Cortex of kidney (tissue), 1 donor: ENCODE results near the gene TMTC3.
"Not testable (repeated sequence)": the region's sequence is repeated elsewhere in the genome, so short reads cannot be mapped to it uniquely, and the experiment has no call there.

Source experiments
- DNase-seq: peaks from one replicate; lab custom pipeline; 2025; lab: John Stamatoyannopoulos, UW

TMTC3 gene

DNA sequence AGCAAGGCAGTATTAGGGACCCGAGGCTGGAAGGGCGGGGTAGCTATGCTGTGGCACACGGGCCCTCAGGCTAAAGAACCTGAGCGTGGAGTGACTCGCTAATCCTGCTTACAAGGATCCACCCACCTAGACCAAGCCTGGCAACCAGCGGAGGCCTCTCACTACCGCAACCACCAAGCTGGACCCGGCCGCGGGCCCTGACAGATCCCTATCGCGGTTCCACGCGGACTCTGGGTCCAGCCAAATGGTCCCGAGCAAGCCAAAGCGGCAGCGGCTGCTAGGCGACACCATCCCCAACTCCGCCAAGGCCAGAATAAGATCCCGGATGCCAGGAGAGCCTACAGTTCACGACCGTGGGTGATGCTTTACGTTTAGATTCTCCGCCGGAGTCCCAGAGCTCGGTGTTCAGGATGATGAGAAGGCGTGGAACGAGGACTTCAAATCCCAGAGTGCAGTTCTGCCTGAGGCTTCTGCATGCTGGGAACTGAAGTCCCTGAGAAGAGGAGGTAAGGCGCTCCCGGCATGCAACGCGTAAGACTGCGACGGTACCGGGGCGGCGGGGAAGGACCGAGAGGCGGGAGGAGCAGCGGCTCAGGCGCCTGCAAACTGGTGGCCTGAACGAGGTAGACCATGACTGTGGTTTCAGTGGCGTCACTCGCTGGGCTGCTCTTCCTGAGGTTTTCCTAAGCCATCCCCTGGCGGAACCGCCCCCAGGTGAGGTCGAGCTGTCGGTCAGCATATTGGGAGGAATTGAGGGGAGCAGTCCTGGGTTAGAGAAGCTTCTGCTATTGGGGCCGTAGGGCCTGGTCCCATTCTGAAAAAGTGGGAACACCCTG, at the start of gene TMTC3, which contains the start of gene CEP290:
TSS of gene TMTC3 (plus strand) at position 534 of the 836 bp plus-strand sequence. CDS start 6,009 bp downstream, outside the sequence.
TSS of gene CEP290 (minus strand) at position 315 of the 836 bp plus-strand sequence. CDS start 781 bp downstream, outside the sequence.
- DNase-seq: peak; percentile 58

GRCh38 chr12:88092771-88093170, 49.3 kb upstream of the TMTC3 start:
- no peak for DNase-seq

DNA sequence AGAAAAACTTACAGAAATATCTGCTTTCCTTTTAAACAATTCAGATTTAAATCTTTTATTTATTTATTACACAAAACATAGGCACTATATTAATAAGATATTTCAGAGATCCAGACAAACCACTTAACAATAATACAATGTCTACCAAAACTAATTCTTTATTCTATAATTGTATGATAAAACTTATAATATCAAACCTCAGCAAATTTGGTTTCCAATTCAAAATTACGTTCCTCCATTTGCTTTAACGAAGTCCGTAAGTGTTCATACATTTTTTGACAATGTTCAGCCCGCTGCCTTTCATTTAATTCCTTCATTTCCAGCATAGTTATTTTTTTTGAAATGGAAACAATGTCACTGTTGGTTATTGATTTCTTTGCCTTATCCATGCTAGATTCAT, 48.5 kb upstream of the TMTC3 start:
- DNase-seq: no peak

GRCh38 chr12:88108021-88108420, 34.1 kb upstream of the TMTC3 start:
- no peak for DNase-seq

GRCh38 chr12:88111074-88111652, 30.9 kb upstream of the TMTC3 start:
- DNase-seq: no peak

DNA sequence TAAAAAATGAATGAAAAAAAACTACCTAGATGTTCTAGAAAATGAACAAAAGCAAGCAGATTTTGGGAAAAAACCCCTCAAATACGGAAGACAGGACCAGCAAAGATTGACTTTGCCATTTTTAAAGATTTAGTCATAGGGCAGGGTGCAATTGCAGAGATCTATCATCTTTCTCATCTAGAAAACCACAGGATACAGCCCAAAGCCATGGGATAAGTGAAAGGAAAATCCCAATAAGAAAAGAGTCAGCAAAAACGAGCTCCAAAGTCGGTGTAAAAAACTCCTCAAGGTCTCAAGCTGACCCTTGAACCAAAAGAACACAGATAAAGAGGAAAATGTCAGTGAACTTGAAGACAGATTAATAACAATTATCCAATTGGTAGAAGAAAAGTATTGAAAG, 28.2 kb upstream of the TMTC3 start:
- DNase-seq: no peak

DNA sequence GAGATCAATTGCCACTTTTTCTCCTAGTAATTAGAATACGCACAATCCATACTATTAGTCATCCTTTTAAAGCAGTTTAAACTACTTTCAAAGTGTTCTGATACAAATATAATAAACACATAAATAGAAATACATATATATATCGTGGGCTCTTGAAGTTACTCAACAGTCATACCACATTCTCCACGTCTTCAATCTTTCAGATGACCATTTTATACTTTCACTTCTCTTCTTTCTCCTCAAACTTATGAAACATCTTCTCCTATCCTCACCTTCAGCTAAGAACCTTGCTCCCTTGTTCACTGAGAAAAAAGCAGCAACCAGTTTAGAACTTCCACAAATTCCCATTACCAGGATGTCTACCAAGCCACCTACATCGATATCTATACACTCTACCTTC, 19.4 kb upstream of the TMTC3 start:
- no peak for DNase-seq

DNA sequence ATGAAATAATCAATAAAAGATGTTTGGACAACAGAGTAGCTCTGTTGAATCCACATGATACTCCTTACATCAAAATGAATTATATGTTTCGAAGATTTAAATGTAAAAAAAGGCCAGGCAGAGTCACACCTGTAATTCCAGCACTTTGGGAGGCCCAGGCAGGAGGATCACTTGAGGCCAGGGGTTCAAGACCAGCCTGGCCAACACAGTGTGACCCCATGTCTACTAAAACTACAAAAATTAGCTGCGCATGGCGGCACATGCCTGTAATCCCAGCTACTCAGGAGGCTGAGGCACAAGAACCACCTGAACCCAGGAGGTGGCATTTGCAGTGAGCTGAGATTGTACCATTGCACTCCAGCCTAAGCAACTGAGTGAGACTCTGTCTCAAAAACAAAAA, 15.0 kb upstream of the TMTC3 start:
- no peak for DNase-seq

- DNase-seq: no peak
These were observed 14.3 kb upstream of the TMTC3 start for GRCh38 chr12:88127855-88128254.

- DNase-seq: no peak
These were observed 9.7 kb upstream of the TMTC3 start for GRCh38 chr12:88132392-88132791.

GRCh38 chr12:88133181-88133580, 8.9 kb upstream of the TMTC3 start:
- DNase-seq: not testable (repeated sequence)

DNA sequence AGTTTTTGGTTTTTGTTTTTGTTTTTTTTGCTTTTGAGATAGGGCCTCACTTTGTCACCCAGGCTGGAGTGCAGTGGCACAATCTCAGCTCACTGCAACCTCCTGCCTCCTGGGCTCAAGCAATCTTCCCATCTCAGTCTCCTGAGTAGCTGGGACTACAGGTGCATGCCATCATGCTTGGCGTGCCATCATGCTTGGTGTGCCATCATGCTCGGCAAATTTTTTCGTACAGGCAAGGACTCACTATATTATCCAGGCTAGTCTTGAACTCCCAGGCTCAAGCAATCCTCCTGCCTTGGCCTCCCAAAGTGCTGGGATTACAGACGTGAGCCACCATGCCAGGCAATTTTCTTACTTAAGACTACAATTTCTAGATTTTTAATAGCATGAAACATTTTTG, 2.4 kb upstream of the TMTC3 start:
- not testable (repeated sequence) for DNase-seq

DNA sequence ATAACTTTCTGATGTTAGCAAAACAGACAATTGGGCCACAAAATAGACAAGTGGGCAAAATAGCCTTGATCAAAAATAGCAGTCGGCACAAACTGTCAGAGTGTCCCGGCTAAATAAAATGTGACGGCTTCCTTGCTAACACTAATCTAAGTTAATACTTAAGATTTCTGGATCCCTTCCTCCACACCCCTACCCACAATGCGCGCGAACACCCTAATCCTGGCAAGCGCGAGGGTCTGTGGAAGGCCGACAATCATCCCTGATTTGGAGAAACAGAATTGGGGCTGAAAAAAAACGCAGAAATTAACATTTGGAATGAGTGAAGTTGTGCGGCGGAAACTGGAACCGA, 708 bp upstream of the TMTC3 start:
- no peak for DNase-seq

- DNase-seq: no peak
These were observed 494 bp downstream of the TMTC3 start for GRCh38 chr12:88142610-88142991.

GRCh38 chr12:88144037-88144436, 1.9 kb downstream of the TMTC3 start:
- DNase-seq: no peak

GRCh38 chr12:88144546-88145468, 2.7 kb downstream of the TMTC3 start:
- DNase-seq: no peak

- no peak for DNase-seq
These were observed 3.7 kb downstream of the TMTC3 start for GRCh38 chr12:88145567-88146505.

GRCh38 chr12:88150063-88150462, 8.0 kb downstream of the TMTC3 start:
- no peak for DNase-seq

DNA sequence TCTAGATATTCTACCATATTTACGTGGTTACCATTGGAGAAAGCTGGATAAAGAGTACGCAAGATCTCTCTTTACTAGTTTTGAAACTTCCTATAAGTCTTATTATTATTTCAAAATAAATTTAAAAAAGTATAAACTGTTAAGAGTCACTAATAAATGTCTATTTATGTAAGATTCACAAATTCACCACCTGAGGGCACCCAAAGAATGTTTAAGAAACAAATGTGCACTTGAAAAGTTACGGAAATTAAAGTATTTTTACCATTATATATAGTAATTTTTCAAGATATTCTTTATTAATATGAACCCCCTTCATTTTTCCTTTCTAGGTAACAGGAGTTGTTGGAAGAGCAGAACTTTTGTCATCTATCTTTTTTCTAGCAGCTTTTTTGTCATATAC, 11.9 kb downstream of the TMTC3 start:
- no peak for DNase-seq

DNA sequence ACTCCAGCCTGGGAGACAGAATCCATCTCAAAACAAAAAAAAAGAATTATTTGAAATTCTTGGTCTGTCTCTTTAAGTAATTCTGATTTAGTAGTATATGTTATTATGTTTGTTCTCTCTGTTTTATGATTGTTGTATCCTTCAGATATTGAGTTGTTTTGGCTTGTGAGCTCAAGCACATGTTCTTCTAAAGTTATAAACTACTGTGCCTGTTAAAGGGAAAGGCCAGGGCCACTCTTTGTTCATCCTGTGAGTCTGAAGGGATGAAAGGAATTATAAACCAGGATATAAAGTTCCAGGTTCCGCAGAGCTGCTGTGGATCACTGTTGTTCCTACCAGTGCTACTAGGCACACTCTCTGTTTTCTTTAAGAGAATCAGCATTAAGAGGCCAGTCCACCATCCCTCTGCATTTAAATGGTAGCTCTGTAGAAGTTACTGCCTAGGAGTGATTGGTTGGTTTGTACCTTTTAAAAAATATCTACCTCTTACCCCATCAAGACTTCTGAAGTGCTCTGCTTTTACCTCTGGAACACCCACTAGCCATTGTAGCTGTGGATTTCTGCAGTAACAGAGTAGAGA, 14.1 kb downstream of the TMTC3 start:
- no peak for DNase-seq

- DNase-seq: no peak
These were observed 21.3 kb downstream of the TMTC3 start for GRCh38 chr12:88163371-88163770.
